ENCODE results near the gene CFAP300. TPM values are rescaled to one million over a fixed set of nuclear protein-coding genes. Genes with fewer than 3 reads are reported as not detected.

The CFAP300 gene
- total RNA-seq, 1 donor from 2014 or later = 15.2 TPM

DNA sequence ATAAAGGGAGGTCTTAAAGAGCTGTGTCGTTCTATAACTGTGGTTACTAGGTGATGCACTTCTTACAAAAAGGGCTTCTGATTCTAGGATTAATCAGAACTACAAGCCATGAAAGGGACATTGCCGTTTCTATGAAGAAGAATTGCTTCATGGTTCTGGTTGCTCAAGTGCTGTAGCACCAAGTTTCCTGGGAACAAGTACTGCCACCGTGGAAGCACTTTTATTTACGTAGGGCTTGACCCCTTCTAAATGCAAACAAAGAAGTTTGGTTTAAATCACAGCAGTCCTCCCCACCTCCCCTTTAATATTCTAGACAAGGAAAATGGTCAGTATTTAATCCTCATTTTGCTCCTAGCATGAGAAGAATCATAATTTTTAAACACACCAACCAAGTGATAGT lies 72.8 kb downstream of the CFAP300 start:
- H3K9me3 Mint-ChIP-seq = peaks cover 28% of the 10 kb centered on the region
- H3K4me3 ChIP-seq = peak overlapping the region; percentile 26

DNA sequence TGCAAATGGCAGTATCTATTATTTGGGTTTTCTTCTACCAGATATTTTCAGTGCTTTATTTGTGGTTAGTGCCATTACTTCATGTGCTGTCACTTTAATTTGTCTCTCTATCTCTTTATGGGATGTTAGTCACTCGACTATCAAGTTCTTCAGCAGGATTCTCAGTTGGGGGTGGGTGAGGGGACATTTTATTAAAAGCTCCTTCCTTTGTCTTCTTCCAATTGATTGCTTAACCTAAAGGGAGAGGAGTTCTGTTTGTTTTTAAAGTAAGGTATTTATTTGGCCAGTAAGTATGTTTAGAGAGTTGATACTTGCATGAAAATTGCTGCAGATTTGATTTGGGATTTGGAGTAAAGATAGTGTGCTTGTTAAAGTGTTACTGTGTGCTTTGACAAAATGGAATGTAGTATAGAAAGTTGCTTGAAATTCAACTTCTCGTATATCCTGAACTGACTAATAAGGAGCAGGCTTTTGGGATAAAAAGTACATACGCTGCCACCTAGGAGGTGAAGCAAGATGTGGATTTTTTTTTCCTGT lies 73.3 kb downstream of the CFAP300 start:
- Histone ChIP-seq H3K4me3 (peak overlapping the region; percentile 26), H3F3A (ENCODE audit: low read depth) (peaks cover 27% of the 10 kb centered on the region), H3K27ac (peak overlapping the region; percentile 61), H2AFZ (replicated peaks) (no peak overlapping the region), H3K36me3 (no peaks in the 10 kb centered on the region), H3K9ac (no peak overlapping the region), H3K79me2 (ENCODE audit: low read depth) (peaks cover 99% of the 10 kb centered on the region), H3K4me1 (peaks cover 49% of the 10 kb centered on the region), H3K4me2 (peak overlapping the region; percentile 68), H4K20me1 (ENCODE audit: low read depth) (peaks cover 57% of the 10 kb centered on the region), H3K9me3 (ENCODE audit: low read depth) (no peaks in the 10 kb centered on the region), H3K27me3 (peaks cover 8% of the 10 kb centered on the region)
- peaks cover 28% of the 10 kb centered on the region for H3K9me3 Mint-ChIP-seq
- H3K36me3 Mint-ChIP-seq = peaks cover 36% of the 10 kb centered on the region
- H3K27me3 Mint-ChIP-seq (ENCODE audit: insufficient read depth, low read depth) = no peaks in the 10 kb centered on the region
- TF ChIP-seq EZH2phosphoT487 (IDR thresholded peaks at IDR 0.05) = no peak
- TF ChIP-seq EZH2 (IDR thresholded peaks at IDR 0.05) = no peak
- TF ChIP-seq, protein P1, sequence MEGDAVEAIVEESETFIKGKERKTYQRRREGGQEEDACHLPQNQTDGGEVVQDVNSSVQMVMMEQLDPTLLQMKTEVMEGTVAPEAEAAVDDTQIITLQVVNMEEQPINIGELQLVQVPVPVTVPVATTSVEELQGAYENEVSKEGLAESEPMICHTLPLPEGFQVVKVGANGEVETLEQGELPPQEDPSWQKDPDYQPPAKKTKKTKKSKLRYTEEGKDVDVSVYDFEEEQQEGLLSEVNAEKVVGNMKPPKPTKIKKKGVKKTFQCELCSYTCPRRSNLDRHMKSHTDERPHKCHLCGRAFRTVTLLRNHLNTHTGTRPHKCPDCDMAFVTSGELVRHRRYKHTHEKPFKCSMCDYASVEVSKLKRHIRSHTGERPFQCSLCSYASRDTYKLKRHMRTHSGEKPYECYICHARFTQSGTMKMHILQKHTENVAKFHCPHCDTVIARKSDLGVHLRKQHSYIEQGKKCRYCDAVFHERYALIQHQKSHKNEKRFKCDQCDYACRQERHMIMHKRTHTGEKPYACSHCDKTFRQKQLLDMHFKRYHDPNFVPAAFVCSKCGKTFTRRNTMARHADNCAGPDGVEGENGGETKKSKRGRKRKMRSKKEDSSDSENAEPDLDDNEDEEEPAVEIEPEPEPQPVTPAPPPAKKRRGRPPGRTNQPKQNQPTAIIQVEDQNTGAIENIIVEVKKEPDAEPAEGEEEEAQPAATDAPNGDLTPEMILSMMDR (IDR thresholded peaks at IDR 0.05) = no peak
- no peak for DNase-seq (ENCODE audit: low spot score)
- peak overlapping the region; percentile 23 for H3K4me3 Mint-ChIP-seq
- H3K4me1 Mint-ChIP-seq = peaks cover 53% of the 10 kb centered on the region
- H3K27ac Mint-ChIP-seq = peak overlapping the region; percentile 90

More for the DNA sequence above, 72.8 kb downstream of the CFAP300 start:
- H2AFZ ChIP-seq (replicated peaks) = no peak overlapping the region
- Mint-ChIP-seq H3K4me3 (peak overlapping the region; percentile 23), H3K27ac (peak overlapping the region; percentile 99), H3K27me3 (ENCODE audit: insufficient read depth, low read depth) (no peaks in the 10 kb centered on the region), H3K4me1 (peaks cover 58% of the 10 kb centered on the region), H3K36me3 (peaks cover 34% of the 10 kb centered on the region)
- no peaks in the 10 kb centered on the region for H3K9me3 ChIP-seq (ENCODE audit: low read depth)
- peaks cover 98% of the 10 kb centered on the region for H3K79me2 ChIP-seq (ENCODE audit: low read depth)
- H3F3A ChIP-seq (ENCODE audit: low read depth) = peaks cover 32% of the 10 kb centered on the region
- peaks cover 62% of the 10 kb centered on the region for H4K20me1 ChIP-seq (ENCODE audit: low read depth)
- H3K4me1 ChIP-seq = peaks cover 54% of the 10 kb centered on the region
- H3K4me2 ChIP-seq = peak overlapping the region; percentile 68
- peak; percentile 26 for DNase-seq (ENCODE audit: low spot score)
- H3K27me3 ChIP-seq = peaks cover 8% of the 10 kb centered on the region
- H3K36me3 ChIP-seq = no peaks in the 10 kb centered on the region
- no peak overlapping the region for H3K9ac ChIP-seq
- no peak for TF ChIP-seq EZH2 (IDR thresholded peaks at IDR 0.05)
- TF ChIP-seq EZH2phosphoT487 (IDR thresholded peaks at IDR 0.05) = no peak
- TF ChIP-seq, protein P1 (IDR thresholded peaks at IDR 0.05) = no peak
- peak overlapping the region; percentile 61 for H3K27ac ChIP-seq

DNA sequence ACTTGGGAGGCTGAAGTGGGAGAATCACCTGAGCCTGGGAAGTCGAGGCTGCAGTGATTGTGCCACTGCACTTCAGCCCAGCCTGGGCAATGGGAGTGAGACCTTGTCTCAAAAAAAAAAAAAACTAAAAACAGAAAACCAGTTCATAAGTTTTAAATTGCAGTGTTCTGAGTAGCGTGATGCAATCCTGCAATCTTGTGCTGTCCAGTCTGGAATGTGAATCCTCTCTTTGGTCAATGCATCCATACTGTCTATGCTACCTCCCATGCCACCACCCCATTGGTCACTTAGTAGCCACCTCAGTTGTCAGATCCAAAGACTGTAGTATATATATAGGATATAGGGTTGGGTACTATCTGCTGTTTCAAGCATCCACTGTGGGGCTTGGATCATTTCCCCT lies 74.1 kb downstream of the CFAP300 start:
- TF ChIP-seq, protein P1 (IDR thresholded peaks at IDR 0.05) = no peak
- TF ChIP-seq EZH2 (IDR thresholded peaks at IDR 0.05) (no peak), EZH2phosphoT487 (IDR thresholded peaks at IDR 0.05) (no peak)
- Histone ChIP-seq H3K27ac (no peak overlapping the region), H3K27me3 (peaks cover 8% of the 10 kb centered on the region), H3K36me3 (peaks cover 4% of the 10 kb centered on the region), H2AFZ (replicated peaks) (no peak overlapping the region), H3F3A (ENCODE audit: low read depth) (peaks cover 19% of the 10 kb centered on the region), H3K9ac (no peak overlapping the region), H3K4me2 (no peak overlapping the region), H3K4me1 (peaks cover 43% of the 10 kb centered on the region), H3K4me3 (no peak overlapping the region), H3K9me3 (ENCODE audit: low read depth) (no peaks in the 10 kb centered on the region), H3K79me2 (ENCODE audit: low read depth) (peaks cover 100% of the 10 kb centered on the region), H4K20me1 (ENCODE audit: low read depth) (peaks cover 48% of the 10 kb centered on the region)
- peaks cover 35% of the 10 kb centered on the region for H3K9me3 Mint-ChIP-seq
- H3K27ac Mint-ChIP-seq = no peak overlapping the region
- no peaks in the 10 kb centered on the region for H3K27me3 Mint-ChIP-seq (ENCODE audit: insufficient read depth, low read depth)
- no peak for DNase-seq (ENCODE audit: low spot score)
- H3K36me3 Mint-ChIP-seq = peaks cover 44% of the 10 kb centered on the region
- peaks cover 45% of the 10 kb centered on the region for H3K4me1 Mint-ChIP-seq
- no peak overlapping the region for H3K4me3 Mint-ChIP-seq

Small RNA genes within 50 kb of the gene (small RNA-seq; reads per million reads assigned to genes)
- not detected for gene RNA5SP535

Other genes starting within 250 kb of the CFAP300 start
- gene CEP126, start 132.4 kb upstream of the CFAP300 start, total RNA-seq (ENCODE audit: low replicate concordance) = 1.5 and 2.2 TPM in 2 replicates
- not detected in 2 replicates for gene ANGPTL5, start 130.9 kb upstream of the CFAP300 start, total RNA-seq (ENCODE audit: low replicate concordance)
- 59.9 and 91.4 TPM in 2 replicates for gene YAP1, start 63.0 kb downstream of the CFAP300 start, total RNA-seq (ENCODE audit: low replicate concordance)